K562 (cell line): Measurements from ENCODE around the gene COQ9. TPM values are rescaled to one million over a fixed set of nuclear protein-coding genes. Genes with fewer than 3 reads are reported as not detected.

Experiments
- BRD4 ChIP-seq: fragments of 200-600 bp; sonication (generic); IDR thresholded peaks from 2 replicates; pipeline ENCODE4 v1.6.1; 2017; ENCODE audit warnings: inconsistent platforms
- ELF4 ChIP-seq: fragments of 450-650 bp; formaldehyde crosslinking; IDR thresholded peaks from 2 replicates; pipeline ENCODE4 v1.4.0; 2022; ENCODE audit warnings: missing genetic modification characterization
- ESRRA ChIP-seq: fragments of 450-650 bp; IDR thresholded peaks from 2 replicates; pipeline ENCODE4 v1.6.1; 2014; ENCODE audit warnings: low read depth, mild to moderate bottlenecking, moderate library complexity, borderline replicate concordance
- FOXK2 ChIP-seq, 2 experiments: fragments of 450-650 bp; IDR thresholded peaks in 1 of 2; conservative IDR thresholded peaks in 1 of 2; 2 replicates each; pipeline ENCODE4 v1.6.1; 2016; ENCODE audit warnings: low read depth in 2 of 2, mild to moderate bottlenecking in 1 of 2
- IRF1 ChIP-seq: sonication (generic); formaldehyde crosslinking; IDR thresholded peaks from 2 replicates; pipeline ENCODE4 v1.8.0; 2022; ENCODE audit warnings: missing genetic modification reagents, mild to moderate bottlenecking, borderline replicate concordance
- KDM5B ChIP-seq: fragments of 200-600 bp; sonication (generic); IDR thresholded peaks from 2 replicates; pipeline ENCODE4 v1.6.1; 2012; ENCODE audit warnings: low read depth, mild to moderate bottlenecking, moderate library complexity, low read length, control low read depth, inconsistent platforms; ENCODE audit not compliant: insufficient replicate concordance
- MED1 ChIP-seq: sonication (generic); formaldehyde crosslinking; IDR thresholded peaks from 2 replicates; pipeline ENCODE4 v1.8.1; 2023; ENCODE audit warnings: missing genetic modification reagents, borderline replicate concordance
- MIER1 ChIP-seq: fragments of 450-650 bp; IDR thresholded peaks from 2 replicates; pipeline ENCODE4 v1.6.1; 2016; ENCODE audit warnings: antibody characterized with exemption, mild to moderate bottlenecking, low read depth
- MTA3 ChIP-seq: fragments of 450-650 bp; formaldehyde crosslinking; IDR thresholded peaks from 2 replicates; pipeline ENCODE4 v1.6.1; 2017; ENCODE audit warnings: mild to moderate bottlenecking, borderline replicate concordance
- NRF1 ChIP-seq, 2 experiments: fragments of 450-650 bp; IDR thresholded peaks in 1 of 2; conservative IDR thresholded peaks in 1 of 2; 2 replicates each; pipeline ENCODE4 v1.6.1; 2014; ENCODE audit warnings: mild to moderate bottlenecking in 2 of 2
- OTX1 ChIP-seq: fragments of 450-650 bp; formaldehyde crosslinking; IDR thresholded peaks from 2 replicates; pipeline ENCODE4 v1.4.0; 2022; ENCODE audit warnings: mild to moderate bottlenecking
- RBFOX2 ChIP-seq: fragments of 200-400 bp; formaldehyde crosslinking; IDR thresholded peaks from 2 replicates; pipeline ENCODE4 v1.6.1; 2017; ENCODE audit warnings: low read depth, mild to moderate bottlenecking, low read length, moderate library complexity
- RBM14 ChIP-seq: fragments of 200-400 bp; formaldehyde crosslinking; IDR thresholded peaks from 2 replicates; pipeline ENCODE4 v1.6.1; 2018; ENCODE audit warnings: low read depth, mild to moderate bottlenecking, low read length, moderate library complexity, borderline replicate concordance; ENCODE audit not compliant: insufficient read depth
- RBM25 ChIP-seq: fragments of 200-400 bp; formaldehyde crosslinking; IDR thresholded peaks from 2 replicates; pipeline ENCODE4 v1.6.1; 2018; ENCODE audit warnings: low read length, low read depth, moderate library complexity; ENCODE audit not compliant: severe bottlenecking
- ZBTB9 ChIP-seq: fragments of 450-650 bp; formaldehyde crosslinking; IDR thresholded peaks from 2 replicates; pipeline ENCODE4 v1.4.0; 2020; ENCODE audit warnings: mild to moderate bottlenecking, moderate library complexity
- ZFPM2 ChIP-seq: fragments of 250-450 bp; sonication (Bioruptor Pico); IDR thresholded peaks from 2 replicates; pipeline ENCODE4 v1.5.1; 2022; ENCODE audit warnings: mild to moderate bottlenecking
- ZFX ChIP-seq: sonication (generic); formaldehyde crosslinking; IDR thresholded peaks from 2 replicates; pipeline ENCODE4 v1.8.0; 2022; ENCODE audit warnings: mild to moderate bottlenecking, missing genetic modification reagents, moderate library complexity
- ZNF354B ChIP-seq: fragments of 250-450 bp; sonication (Bioruptor Pico); IDR thresholded peaks from 2 replicates; pipeline ENCODE4 v1.4.0; 2020
- polyA plus RNA-seq, 8 experiments: library from polyadenylated mRNA; depleted of rRNA in 4 of 8; stranded (reverse) in 5 of 8; unstranded in 3 of 8; fragments of >200 nt; fragmentation: Nextera tagmentation in 2 of 8; fragmentation: Illumina TruSeq in 1 of 8; extraction: Ambion mirVana in 2 of 8; extraction: Trizol in 1 of 8; gene quantifications; 2 replicates each; pipeline versions ENCODE4 v1.2.1 to v1.2.3, GENCODE V29; 2011 to 2014; ENCODE audit warnings: inconsistent platforms in 1 of 8, missing spikeins in 1 of 8
- total RNA-seq, 7 experiments: library from RNA; depleted of rRNA in 6 of 7; stranded (reverse); fragments of >200 nt in 6 of 7; fragmentation: Illumina TruSeq in 2 of 7; extraction: Trizol in 2 of 7; gene quantifications; 2 replicates each; pipeline versions ENCODE4 v1.2.1 to v1.2.3, GENCODE V29; 2011 to 2021; ENCODE audit warnings: low replicate concordance in 1 of 7
- TF ChIP-seq, protein P1 (sequence below): sonication (generic); formaldehyde crosslinking; IDR thresholded peaks from 2 replicates; pipeline ENCODE4 v1.8.1; 2023; ENCODE audit warnings: mild to moderate bottlenecking, missing genetic modification reagents
- TF ChIP-seq, protein P2 (sequence below), 3 experiments: IDR thresholded peaks in 2 of 3; conservative IDR thresholded peaks in 1 of 3; 2 replicates each; pipeline ENCODE4 v1.5.1; 2011 to 2012; ENCODE audit warnings: low read length in 3 of 3, mild to moderate bottlenecking in 3 of 3, control low read depth in 2 of 3, improper control_type of control experiment in 1 of 3, inconsistent platforms in 1 of 3, low read depth in 1 of 3, mixed read lengths in 1 of 3, moderate library complexity in 1 of 3; ENCODE audit not compliant: insufficient read depth in 2 of 3

The COQ9 gene
- total and polyA plus RNA-seq, 9 of the 15 experiments (the other 6 are each of a cell fraction or from before 2014, with no cell fraction given): 35.0 to 139 (median 71.4) TPM

DNA sequence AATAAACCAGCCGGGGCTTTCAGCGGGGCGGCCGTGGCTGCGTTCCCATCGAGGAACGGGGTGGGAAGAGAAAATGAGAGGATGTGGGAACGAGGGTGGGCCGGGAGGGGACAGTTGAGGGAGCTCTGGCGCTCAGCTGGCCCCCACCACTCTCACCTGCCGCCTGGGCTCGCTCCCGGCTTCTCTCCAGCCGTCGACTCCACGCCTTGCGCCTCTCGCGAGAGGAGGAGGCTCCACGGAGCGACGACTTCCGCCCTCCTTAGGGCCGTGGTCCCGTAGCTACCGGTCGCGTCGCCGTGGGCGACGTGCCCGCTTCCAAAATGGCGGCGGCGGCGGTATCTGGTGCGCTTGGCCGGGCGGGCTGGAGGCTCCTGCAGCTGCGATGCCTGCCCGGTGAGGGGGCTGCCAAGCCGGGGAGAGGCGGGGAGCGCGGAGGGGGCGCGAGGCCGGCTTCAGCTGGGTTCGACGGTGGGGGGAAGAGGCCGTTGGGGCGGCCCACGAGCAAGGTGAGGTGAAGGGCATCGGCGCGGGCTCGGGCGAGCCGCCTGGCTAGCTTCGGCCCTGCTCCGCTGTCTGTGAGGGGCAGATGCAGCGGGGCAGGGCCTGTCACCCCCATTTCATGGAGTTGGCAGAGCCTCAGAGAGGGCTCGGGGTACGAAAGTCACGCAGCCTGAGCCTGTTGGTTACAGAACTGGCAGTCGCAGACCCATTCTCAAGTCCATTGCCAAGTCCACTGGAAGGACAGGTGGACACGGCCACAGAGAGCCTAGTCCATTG is at the start of gene COQ9, which contains the start of gene CIAPIN1 (continued):
- peak; percentile 47 to 50 for TF ChIP-seq NRF1 (conservative IDR thresholded peaks at IDR 0.05 in 1 of 2, IDR thresholded peaks at IDR 0.05 in 1 of 2)
- TF ChIP-seq, protein P1, sequence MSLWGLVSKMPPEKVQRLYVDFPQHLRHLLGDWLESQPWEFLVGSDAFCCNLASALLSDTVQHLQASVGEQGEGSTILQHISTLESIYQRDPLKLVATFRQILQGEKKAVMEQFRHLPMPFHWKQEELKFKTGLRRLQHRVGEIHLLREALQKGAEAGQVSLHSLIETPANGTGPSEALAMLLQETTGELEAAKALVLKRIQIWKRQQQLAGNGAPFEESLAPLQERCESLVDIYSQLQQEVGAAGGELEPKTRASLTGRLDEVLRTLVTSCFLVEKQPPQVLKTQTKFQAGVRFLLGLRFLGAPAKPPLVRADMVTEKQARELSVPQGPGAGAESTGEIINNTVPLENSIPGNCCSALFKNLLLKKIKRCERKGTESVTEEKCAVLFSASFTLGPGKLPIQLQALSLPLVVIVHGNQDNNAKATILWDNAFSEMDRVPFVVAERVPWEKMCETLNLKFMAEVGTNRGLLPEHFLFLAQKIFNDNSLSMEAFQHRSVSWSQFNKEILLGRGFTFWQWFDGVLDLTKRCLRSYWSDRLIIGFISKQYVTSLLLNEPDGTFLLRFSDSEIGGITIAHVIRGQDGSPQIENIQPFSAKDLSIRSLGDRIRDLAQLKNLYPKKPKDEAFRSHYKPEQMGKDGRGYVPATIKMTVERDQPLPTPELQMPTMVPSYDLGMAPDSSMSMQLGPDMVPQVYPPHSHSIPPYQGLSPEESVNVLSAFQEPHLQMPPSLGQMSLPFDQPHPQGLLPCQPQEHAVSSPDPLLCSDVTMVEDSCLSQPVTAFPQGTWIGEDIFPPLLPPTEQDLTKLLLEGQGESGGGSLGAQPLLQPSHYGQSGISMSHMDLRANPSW (CRISPR knock-in tag): no peak
- peak; percentile 76; the same call in 1 of the 2 replicates for TF ChIP-seq MTA3
- no peak for TF ChIP-seq IRF1 (CRISPR knock-in tag)
- TF ChIP-seq ZBTB9 (CRISPR knock-in tag): no peak
- peak; percentile 94 for TF ChIP-seq RBFOX2
- TF ChIP-seq RBM25: peak; percentile 99
- 0 out of 2 replicates have a peak, but pooled peaks have one; percentile 5 for TF ChIP-seq OTX1
- TF ChIP-seq ZFX: peak; percentile 81
- no peak for TF ChIP-seq FOXK2 (conservative IDR thresholded peaks at IDR 0.05 in 1 of 2, IDR thresholded peaks at IDR 0.05 in 1 of 2; ENCODE audit: low read depth in 2 of 2)
- no peak for TF ChIP-seq MIER1
- TF ChIP-seq ZNF354B (CRISPR knock-in tag): no peak
- TF ChIP-seq KDM5B: peak; percentile 81
- no peak for TF ChIP-seq ZFPM2
- TF ChIP-seq ESRRA: peak; percentile 98
- TF ChIP-seq BRD4: peak; percentile 92
- no peak for TF ChIP-seq RBM14
- TF ChIP-seq, protein P2, sequence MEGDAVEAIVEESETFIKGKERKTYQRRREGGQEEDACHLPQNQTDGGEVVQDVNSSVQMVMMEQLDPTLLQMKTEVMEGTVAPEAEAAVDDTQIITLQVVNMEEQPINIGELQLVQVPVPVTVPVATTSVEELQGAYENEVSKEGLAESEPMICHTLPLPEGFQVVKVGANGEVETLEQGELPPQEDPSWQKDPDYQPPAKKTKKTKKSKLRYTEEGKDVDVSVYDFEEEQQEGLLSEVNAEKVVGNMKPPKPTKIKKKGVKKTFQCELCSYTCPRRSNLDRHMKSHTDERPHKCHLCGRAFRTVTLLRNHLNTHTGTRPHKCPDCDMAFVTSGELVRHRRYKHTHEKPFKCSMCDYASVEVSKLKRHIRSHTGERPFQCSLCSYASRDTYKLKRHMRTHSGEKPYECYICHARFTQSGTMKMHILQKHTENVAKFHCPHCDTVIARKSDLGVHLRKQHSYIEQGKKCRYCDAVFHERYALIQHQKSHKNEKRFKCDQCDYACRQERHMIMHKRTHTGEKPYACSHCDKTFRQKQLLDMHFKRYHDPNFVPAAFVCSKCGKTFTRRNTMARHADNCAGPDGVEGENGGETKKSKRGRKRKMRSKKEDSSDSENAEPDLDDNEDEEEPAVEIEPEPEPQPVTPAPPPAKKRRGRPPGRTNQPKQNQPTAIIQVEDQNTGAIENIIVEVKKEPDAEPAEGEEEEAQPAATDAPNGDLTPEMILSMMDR (IDR thresholded peaks at IDR 0.05 in 2 of 3, conservative IDR thresholded peaks at IDR 0.05 in 1 of 3; ENCODE audit: insufficient read depth in 2 of 3, low read depth in 1 of 3, low read length in 3 of 3): peak in 1 of 3 experiments; percentile 38; a peak in 2 of 6 replicates
- peak; percentile 76; the same call in 1 of the 2 replicates for TF ChIP-seq ELF4 (CRISPR knock-in tag)
- no peak for TF ChIP-seq MED1
